Brain pericyte (primary cell): ENCODE measurements around the gene RAB4A.
A peak's percentile ranks its signal among the peaks of the same experiment; 100 is the strongest.

Experiments used
- DNase-seq: peaks from one replicate; pipeline ENCODE4 v3.0.0-alpha.2; 2012; ENCODE audit warnings: low read depth, low spot score

RAB4A gene

GRCh38 chr1:229270547-229271447 lies at the start of gene RAB4A:
RAB4A (plus strand) TSS chr1:229271111; CDS start chr1:229271340, 229 bp downstream.
- DNase-seq = peak; percentile 53

- no peak for DNase-seq
Observed at GRCh38 chr1:229222081-229222480, 48.8 kb upstream of the RAB4A start.

- DNase-seq = no peak
Observed at GRCh38 chr1:229223498-229223897, 47.4 kb upstream of the RAB4A start.

GRCh38 chr1:229224308-229224707 lies 46.6 kb upstream of the RAB4A start:
- DNase-seq = no peak

- DNase-seq = no peak
Observed at GRCh38 chr1:229225331-229225782, 45.6 kb upstream of the RAB4A start.

GRCh38 chr1:229226796-229227195 lies 44.1 kb upstream of the RAB4A start:
- no peak for DNase-seq

GRCh38 chr1:229227298-229227919 lies 43.5 kb upstream of the RAB4A start:
- no peak for DNase-seq

- DNase-seq = no peak
Observed at GRCh38 chr1:229228522-229228921, 42.4 kb upstream of the RAB4A start.

- DNase-seq = no peak
Observed at GRCh38 chr1:229229137-229229720, 41.7 kb upstream of the RAB4A start.

GRCh38 chr1:229229721-229230139 lies 41.2 kb upstream of the RAB4A start:
- DNase-seq = no peak

- no peak for DNase-seq
Observed at GRCh38 chr1:229230140-229230892, 40.6 kb upstream of the RAB4A start.

- no peak for DNase-seq
Observed at GRCh38 chr1:229230893-229231753, 39.8 kb upstream of the RAB4A start.

- no peak for DNase-seq
Observed at GRCh38 chr1:229231754-229232119, 39.2 kb upstream of the RAB4A start.

- DNase-seq = no peak
Observed at GRCh38 chr1:229234870-229235472, 35.9 kb upstream of the RAB4A start.

GRCh38 chr1:229237320-229237719 lies 33.6 kb upstream of the RAB4A start:
- DNase-seq = no peak

- DNase-seq = no peak
Observed at GRCh38 chr1:229238231-229238630, 32.7 kb upstream of the RAB4A start.

GRCh38 chr1:229238674-229239415 lies 32.1 kb upstream of the RAB4A start:
- no peak for DNase-seq

GRCh38 chr1:229240532-229240931 lies 30.4 kb upstream of the RAB4A start:
- DNase-seq = no peak

- DNase-seq = no peak
Observed at GRCh38 chr1:229241390-229241789, 29.5 kb upstream of the RAB4A start.

GRCh38 chr1:229243638-229244037 lies 27.3 kb upstream of the RAB4A start:
- DNase-seq = no peak
